K562 (cell line): ENCODE measurements around the gene ATF6B. TPM values are rescaled to one million over a fixed set of nuclear protein-coding genes. Genes with fewer than 3 reads are reported as not detected.

ENCODE experiments used
- AFF1 ChIP-seq, 2 experiments: fragments of 450-650 bp; IDR thresholded peaks; 2 replicates each; pipeline ENCODE4 v1.6.1; 2018; ENCODE audit warnings: mild to moderate bottlenecking in 2 of 2, low read depth in 1 of 2; ENCODE audit not compliant: partially characterized antibody in 2 of 2
- BCLAF1 ChIP-seq, 2 experiments: fragments of 450-650 bp in 1 of 2; IDR thresholded peaks; 2 replicates each; pipeline ENCODE4 v1.6.1; 2011 to 2017; ENCODE audit warnings: low read depth in 2 of 2, antibody characterized with exemption in 1 of 2, borderline replicate concordance in 1 of 2, low read length in 1 of 2, mild to moderate bottlenecking in 1 of 2, mixed read lengths in 1 of 2; ENCODE audit not compliant: control insufficient read depth in 1 of 2
- GABPB1 ChIP-seq: sonication (generic); formaldehyde crosslinking; IDR thresholded peaks from 2 replicates; pipeline ENCODE4 v1.8.0; 2022; ENCODE audit warnings: mild to moderate bottlenecking, missing genetic modification reagents
- KLF6 ChIP-seq: fragments of 250-450 bp; sonication (Bioruptor Pico); IDR thresholded peaks from 2 replicates; pipeline ENCODE4 v1.4.0; 2020; ENCODE audit warnings: mild to moderate bottlenecking, moderate library complexity, borderline replicate concordance
- NFE2 ChIP-seq: IDR thresholded peaks from 2 replicates; pipeline ENCODE4 v1.6.1; 2014; ENCODE audit warnings: antibody characterized with exemption, low read depth
- NFYB ChIP-seq: IDR thresholded peaks from 2 replicates; pipeline ENCODE4 v1.6.1; 2011; ENCODE audit warnings: mild to moderate bottlenecking, moderate library complexity; ENCODE audit not compliant: insufficient read length; ENCODE audit errors: extremely low read depth
- RFX7 ChIP-seq: fragments of 250-450 bp; sonication (Bioruptor Pico); IDR thresholded peaks from 2 replicates; pipeline ENCODE4 v1.5.1; 2021; ENCODE audit warnings: mild to moderate bottlenecking
- SMARCA5 ChIP-seq: fragments of 450-650 bp; IDR thresholded peaks from 2 replicates; pipeline ENCODE4 v1.6.1; 2016
- TBP ChIP-seq: optimal IDR thresholded peaks from 2 replicates; pipeline ENCODE3; 2011; ENCODE audit warnings: low read depth, low read length, improper control_type of control experiment
- TRIM25 ChIP-seq: fragments of 450-650 bp; IDR thresholded peaks from 2 replicates; pipeline ENCODE4 v1.7.0; 2016; ENCODE audit warnings: borderline replicate concordance
- TSHZ1 ChIP-seq: fragments of 250-450 bp; sonication (Bioruptor Pico); IDR thresholded peaks from 2 replicates; pipeline ENCODE4 v1.4.0; 2020; ENCODE audit warnings: mild to moderate bottlenecking, moderate library complexity
- ZNF263 ChIP-seq: sonication (generic); formaldehyde crosslinking; IDR thresholded peaks from 2 replicates; pipeline ENCODE4 v1.8.0; 2022; ENCODE audit warnings: mild to moderate bottlenecking, missing genetic modification reagents, borderline replicate concordance
- polyA plus RNA-seq, 8 experiments: library from polyadenylated mRNA; depleted of rRNA in 4 of 8; stranded (reverse) in 5 of 8; unstranded in 3 of 8; fragments of >200 nt; fragmentation: Nextera tagmentation in 2 of 8; fragmentation: Illumina TruSeq in 1 of 8; extraction: Ambion mirVana in 2 of 8; extraction: Trizol in 1 of 8; gene quantifications; 2 replicates each; pipeline versions ENCODE4 v1.2.1 to v1.2.3, GENCODE V29; 2011 to 2014; ENCODE audit warnings: inconsistent platforms in 1 of 8, missing spikeins in 1 of 8
- total RNA-seq, 7 experiments: library from RNA; depleted of rRNA in 6 of 7; stranded (reverse); fragments of >200 nt in 6 of 7; fragmentation: Illumina TruSeq in 2 of 7; extraction: Trizol in 2 of 7; gene quantifications; 2 replicates each; pipeline versions ENCODE4 v1.2.1 to v1.2.3, GENCODE V29; 2011 to 2021; ENCODE audit warnings: low replicate concordance in 1 of 7

The ATF6B gene
- total and polyA plus RNA-seq, 9 of the 15 experiments (the other 6 are each of a cell fraction or from before 2014, with no cell fraction given) = 20.7 to 131 (median 31.7) TPM

GRCh38 chr6:32087574-32088486 is 40.2 kb downstream of the ATF6B start (continued):
- TF ChIP-seq AFF1 (IDR thresholded peaks at IDR 0.05; ENCODE audit: low read depth in 1 of 2, partially characterized antibody in 2 of 2) (no peak), GABPB1 (CRISPR knock-in tag) (peak; percentile 42; the same call in 1 of the 2 replicates), NFE2 (0 out of 2 replicates have a peak, but pooled peaks have one; percentile 9), NFYB (no peak), TRIM25 (no peak), TBP (peak; percentile 16), ZNF263 (CRISPR knock-in tag) (peak; percentile 61; the same call in 1 of the 2 replicates), BCLAF1 (IDR thresholded peaks at IDR 0.05; ENCODE audit: borderline replicate concordance in 1 of 2, control insufficient read depth in 1 of 2, low read depth in 2 of 2, low read length in 1 of 2) (no peak), TSHZ1 (no peak), KLF6 (CRISPR knock-in tag) (no peak), RFX7 (CRISPR knock-in tag) (no peak), SMARCA5 (no peak)
